SU-DHL-6 (cell line): ENCODE measurements around the gene ITPR2.
"Not testable (repeated sequence)": the region's sequence is repeated elsewhere in the genome, so short reads cannot be mapped to it uniquely, and the experiment has no call there.

ENCODE experiments used
- H2AFZ ChIP-seq: fragments of 200-600 bp; sonication (generic); 2 replicates; pipeline ENCODE4 v1.6.1; 2014; ENCODE audit warnings: low read depth, mild to moderate bottlenecking, moderate library complexity, mixed read lengths, antibody characterized with exemption, low read length; ENCODE audit not compliant: severe bottlenecking
- H3F3A ChIP-seq: fragments of 200-600 bp; shearing (Covaris generic); 2 replicates; pipeline ENCODE4 v1.6.0; 2016; ENCODE audit warnings: antibody characterized with exemption, mild to moderate bottlenecking; ENCODE audit not compliant: insufficient read depth
- H3K27ac ChIP-seq: fragments of 200-600 bp; sonication (generic); 2 replicates; pipeline ENCODE4 v1.5.1; 2016; ENCODE audit warnings: low read depth, mild to moderate bottlenecking, low read length, moderate library complexity, mixed read lengths
- H3K27me3 ChIP-seq: fragments of 200-600 bp; sonication (generic), shearing (Covaris generic); 2 replicates; pipeline ENCODE4 v1.6.0; 2014; ENCODE audit warnings: mild to moderate bottlenecking, low read length
- H3K36me3 ChIP-seq: fragments of 200-600 bp; sonication (generic); 2 replicates; pipeline ENCODE4 v1.6.1; 2014; ENCODE audit warnings: mild to moderate bottlenecking, low read length, mixed read lengths
- H3K4me2 ChIP-seq: fragments of 300-600, 200-600 bp; shearing (Covaris generic), sonication (generic); 2 replicates; pipeline ENCODE4 v1.6.0; 2014; ENCODE audit warnings: low read length, low read depth, mild to moderate bottlenecking; ENCODE audit not compliant: poor library complexity, severe bottlenecking
- H3K4me3 ChIP-seq: fragments of 200-600 bp; sonication (generic); 2 replicates; pipeline ENCODE4 v1.5.1; 2014; ENCODE audit warnings: antibody characterized with exemption, low read length, mild to moderate bottlenecking, mixed read lengths; ENCODE audit not compliant: insufficient read depth, poor library complexity, severe bottlenecking
- H3K79me2 ChIP-seq: fragments of 200-600 bp; sonication (generic); 2 replicates; pipeline ENCODE4 v1.6.1; 2014; ENCODE audit warnings: mild to moderate bottlenecking, low read length, moderate library complexity; ENCODE audit not compliant: insufficient read depth
- H3K9ac ChIP-seq: fragments of 200-600 bp; sonication (generic); 2 replicates; pipeline ENCODE4 v1.7.0; 2014; ENCODE audit warnings: mild to moderate bottlenecking, low read length
- H3K9me2 ChIP-seq: fragments of 200-600 bp; sonication (generic); replicated peaks from 2 replicates; pipeline ENCODE4 v1.6.1; 2014; ENCODE audit warnings: low read length; ENCODE audit not compliant: insufficient read depth
- H3K9me3 ChIP-seq: fragments of 200-600 bp; sonication (generic); 2 replicates; pipeline ENCODE4 v1.6.1; 2014; ENCODE audit warnings: low read length, mixed read lengths; ENCODE audit not compliant: insufficient read depth
- H4K20me1 ChIP-seq: fragments of 200-600 bp; sonication (generic); 2 replicates; pipeline ENCODE4 v1.6.1; 2014; ENCODE audit warnings: low read depth, mild to moderate bottlenecking, antibody characterized with exemption, low read length, moderate library complexity, mixed read lengths
- CTCF ChIP-seq: fragments of 200-600 bp; sonication (generic); IDR thresholded peaks from one replicate; pipeline ENCODE4 v1.5.1; 2017; ENCODE audit warnings: antibody characterized with exemption, mild to moderate bottlenecking, low read length, moderate library complexity; ENCODE audit not compliant: insufficient read depth, poor library complexity, severe bottlenecking
- EZH2phosphoT487 ChIP-seq: fragments of 200-600 bp; sonication (generic), shearing (Covaris generic); conservative IDR thresholded peaks from 2 replicates; pipeline ENCODE4 v1.6.1; 2018; ENCODE audit warnings: mild to moderate bottlenecking, antibody characterized with exemption, low read length, moderate library complexity, mixed read lengths

The ITPR2 gene

GRCh38 chr12:26777236-26777635 is 55.8 kb downstream of the ITPR2 start:
- H3K9me3 ChIP-seq: no peaks in the 10 kb centered on the region
- TF ChIP-seq CTCF (no peak), EZH2phosphoT487 (no peak)
- H3K36me3 ChIP-seq: no peaks in the 10 kb centered on the region
- H3K27ac ChIP-seq: no peak overlapping the region
- H3F3A ChIP-seq: no peaks in the 10 kb centered on the region
- H4K20me1 ChIP-seq: no peaks in the 10 kb centered on the region
- no peak overlapping the region for H3K4me2 ChIP-seq
- no peaks in the 10 kb centered on the region for H3K9me2 ChIP-seq
- H2AFZ ChIP-seq: no peak overlapping the region
- no peak overlapping the region for H3K9ac ChIP-seq
- no peaks in the 10 kb centered on the region for H3K27me3 ChIP-seq
- no peaks in the 10 kb centered on the region for H3K79me2 ChIP-seq
- H3K4me3 ChIP-seq: no peak overlapping the region

GRCh38 chr12:26775991-26776390 is 57.0 kb downstream of the ITPR2 start:
- H3K36me3 ChIP-seq, H3K9me3 ChIP-seq, H3K4me3 ChIP-seq, H3K27me3 ChIP-seq, H3K27ac ChIP-seq, H3F3A ChIP-seq, H3K4me2 ChIP-seq, H3K9me2 ChIP-seq, H2AFZ ChIP-seq, H3K9ac ChIP-seq, H4K20me1 ChIP-seq, H3K79me2 ChIP-seq: not testable (repeated sequence)

- no peak overlapping the region for H3K9ac ChIP-seq
- H3K9me2 ChIP-seq: no peaks in the 10 kb centered on the region
- H3K4me3 ChIP-seq: no peak overlapping the region
- H3K27ac ChIP-seq: no peak overlapping the region
- no peaks in the 10 kb centered on the region for H3K27me3 ChIP-seq
- H3K79me2 ChIP-seq: no peaks in the 10 kb centered on the region
- H4K20me1 ChIP-seq: no peaks in the 10 kb centered on the region; the same call in 1 of the 2 replicates
- H3K36me3 ChIP-seq: no peaks in the 10 kb centered on the region
- H3K9me3 ChIP-seq: no peaks in the 10 kb centered on the region
- H3K4me2 ChIP-seq: no peak overlapping the region
- no peaks in the 10 kb centered on the region for H3F3A ChIP-seq
- H2AFZ ChIP-seq: no peak overlapping the region
- TF ChIP-seq CTCF: no peak
- TF ChIP-seq EZH2phosphoT487: no peak
Observed at GRCh38 chr12:26773313-26774104, 59.5 kb downstream of the ITPR2 start.

- H3K4me3 ChIP-seq: no peak overlapping the region
- H3K79me2 ChIP-seq: no peaks in the 10 kb centered on the region
- TF ChIP-seq EZH2phosphoT487: no peak
- no peak for TF ChIP-seq CTCF
- no peaks in the 10 kb centered on the region for H3K9me2 ChIP-seq
- H3K4me2 ChIP-seq: no peak overlapping the region
- no peaks in the 10 kb centered on the region for H3F3A ChIP-seq
- no peak overlapping the region for H2AFZ ChIP-seq
- H3K27ac ChIP-seq: no peak overlapping the region
- no peak overlapping the region for H3K9ac ChIP-seq
- H4K20me1 ChIP-seq: no peaks in the 10 kb centered on the region; the same call in 1 of the 2 replicates
- H3K27me3 ChIP-seq: no peaks in the 10 kb centered on the region
- H3K9me3 ChIP-seq: no peaks in the 10 kb centered on the region
- no peaks in the 10 kb centered on the region for H3K36me3 ChIP-seq
Observed at GRCh38 chr12:26771861-26772260, 61.1 kb downstream of the ITPR2 start.
